ENCODE measurements around the gene MYO9A.

MYO9A gene

DNA sequence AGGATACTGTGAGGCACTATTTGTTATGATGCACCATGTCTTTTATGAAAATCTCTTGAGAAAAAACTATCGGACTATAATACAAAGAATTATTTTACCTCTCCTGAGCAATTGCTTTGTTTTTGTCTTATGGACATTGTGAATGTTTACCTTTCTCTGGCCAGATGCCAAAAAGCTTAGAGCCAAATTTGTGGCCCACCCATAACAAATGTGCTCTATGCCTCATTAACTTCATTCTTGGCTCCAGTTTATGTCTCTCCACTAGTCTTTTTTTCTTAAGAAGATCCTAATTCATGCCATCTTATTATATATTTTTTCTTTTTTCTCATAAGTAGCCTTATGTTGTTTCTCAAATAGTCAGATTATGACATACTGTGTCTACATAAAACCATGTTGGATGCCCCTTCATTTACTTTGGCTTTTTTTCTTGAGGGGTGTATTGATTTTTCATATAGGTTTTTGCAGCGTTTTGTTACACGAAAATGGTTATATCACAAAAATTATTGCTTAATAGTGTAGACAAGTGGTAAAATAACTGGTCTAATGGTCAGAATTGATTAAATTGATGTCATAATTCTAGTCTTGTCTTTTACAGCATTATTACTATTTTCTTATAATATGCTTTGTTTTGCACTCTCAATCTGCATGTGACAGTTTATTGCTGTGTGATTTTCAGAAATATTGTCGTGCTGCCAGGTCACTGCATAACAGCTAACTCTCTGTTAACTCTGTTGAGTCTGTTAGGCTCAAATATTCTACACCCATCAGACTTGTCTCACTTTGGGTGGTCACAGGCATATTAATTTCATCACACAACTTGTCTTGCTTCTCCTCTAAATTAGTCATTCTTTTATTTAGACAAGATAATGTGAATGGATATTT lies 18.5 kb upstream of the MYO9A start:
- no peak for FAIRE-seq
- no peak for TF ChIP-seq POLR2A (IDR thresholded peaks at IDR 0.05; ENCODE audit: low read depth, low read length)
- TF ChIP-seq TAF1 (IDR thresholded peaks at IDR 0.05; ENCODE audit: borderline replicate concordance, low read depth, low read length) = no peak
- TF ChIP-seq POLR2AphosphoS5 (IDR thresholded peaks at IDR 0.05; ENCODE audit: low read depth, low read length) = no peak
- no peak for DNase-seq (ENCODE audit: insufficient read length)

DNA sequence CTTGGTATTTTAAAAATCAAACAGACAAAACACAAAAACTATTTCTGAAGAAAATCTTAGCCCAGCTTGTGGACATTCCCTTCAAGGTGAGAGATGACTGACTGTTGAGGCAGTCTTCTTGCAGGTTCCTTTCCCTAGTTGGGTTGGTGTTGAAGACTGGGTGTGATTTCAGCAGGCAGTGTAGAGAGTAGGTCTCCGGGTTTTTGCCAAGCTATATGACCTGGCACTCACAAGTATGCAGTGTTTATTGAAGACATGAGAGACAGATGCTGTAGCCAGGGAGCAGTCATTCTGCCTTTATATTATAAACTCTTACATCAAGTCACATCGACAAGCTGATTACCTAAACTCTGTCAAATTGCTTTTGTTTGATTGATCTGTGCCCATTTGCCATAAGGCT lies 17.8 kb upstream of the MYO9A start:
- DNase-seq (ENCODE audit: insufficient read length) (no peak), FAIRE-seq (no peak)
- no peak for TF ChIP-seq TAF1 (IDR thresholded peaks at IDR 0.05; ENCODE audit: borderline replicate concordance, low read depth, low read length)
- no peak for TF ChIP-seq POLR2A (IDR thresholded peaks at IDR 0.05; ENCODE audit: low read depth, low read length)
- TF ChIP-seq POLR2AphosphoS5 (IDR thresholded peaks at IDR 0.05; ENCODE audit: low read depth, low read length) = no peak

- TF ChIP-seq POLR2A (IDR thresholded peaks at IDR 0.05; ENCODE audit: low read depth, low read length) = no peak
- TF ChIP-seq TAF1 (IDR thresholded peaks at IDR 0.05; ENCODE audit: borderline replicate concordance, low read depth, low read length) = no peak
- TF ChIP-seq POLR2AphosphoS5 (IDR thresholded peaks at IDR 0.05; ENCODE audit: low read depth, low read length) = no peak
- DNase-seq (ENCODE audit: insufficient read length) (no peak), FAIRE-seq (no peak)
Observed at GRCh38 chr15:72133211-72133610, 15.3 kb upstream of the MYO9A start.

DNA sequence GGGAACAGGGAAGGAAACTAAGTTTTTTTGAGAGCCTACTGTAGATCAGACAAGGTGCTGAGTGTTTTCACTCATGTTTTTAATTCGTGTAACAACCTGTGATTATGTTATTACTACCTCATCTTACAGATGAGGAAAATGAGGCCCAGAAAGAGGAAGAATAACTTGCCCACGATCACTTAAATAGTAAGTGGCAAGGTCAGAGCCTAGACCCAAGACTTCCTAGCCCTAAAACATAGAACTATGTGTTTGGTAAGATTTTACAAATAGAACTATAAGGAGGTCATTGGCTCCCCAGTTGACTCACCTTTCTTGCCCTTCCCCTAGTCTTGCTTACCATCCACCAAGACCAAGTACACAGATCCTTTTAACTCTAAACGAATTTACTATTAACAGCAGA lies 14.0 kb upstream of the MYO9A start:
- TF ChIP-seq POLR2AphosphoS5 (IDR thresholded peaks at IDR 0.05; ENCODE audit: low read depth, low read length) (no peak), TAF1 (IDR thresholded peaks at IDR 0.05; ENCODE audit: borderline replicate concordance, low read depth, low read length) (no peak), POLR2A (IDR thresholded peaks at IDR 0.05; ENCODE audit: low read depth, low read length) (no peak)
- peak; percentile 60 for FAIRE-seq
- DNase-seq (ENCODE audit: insufficient read length) = no peak

- FAIRE-seq (no peak), DNase-seq (ENCODE audit: insufficient read length) (no peak)
- TF ChIP-seq POLR2AphosphoS5 (IDR thresholded peaks at IDR 0.05; ENCODE audit: low read depth, low read length) = no peak
- TF ChIP-seq POLR2A (IDR thresholded peaks at IDR 0.05; ENCODE audit: low read depth, low read length) = no peak
- no peak for TF ChIP-seq TAF1 (IDR thresholded peaks at IDR 0.05; ENCODE audit: borderline replicate concordance, low read depth, low read length)
Observed at GRCh38 chr15:72130272-72130671, 12.3 kb upstream of the MYO9A start.

GRCh38 chr15:72128359-72128758 lies 10.4 kb upstream of the MYO9A start:
- FAIRE-seq = no peak

GRCh38 chr15:72127724-72128322 lies 9.9 kb upstream of the MYO9A start:
- no peak for DNase-seq (ENCODE audit: insufficient read length)
- no peak for FAIRE-seq
- no peak for TF ChIP-seq TAF1 (IDR thresholded peaks at IDR 0.05; ENCODE audit: borderline replicate concordance, low read depth, low read length)
- TF ChIP-seq POLR2AphosphoS5 (IDR thresholded peaks at IDR 0.05; ENCODE audit: low read depth, low read length) = no peak
- no peak for TF ChIP-seq POLR2A (IDR thresholded peaks at IDR 0.05; ENCODE audit: low read depth, low read length)

More at GRCh38 chr15:72128359-72128758, 10.4 kb upstream of the MYO9A start:
- TF ChIP-seq TAF1 (IDR thresholded peaks at IDR 0.05; ENCODE audit: borderline replicate concordance, low read depth, low read length) (no peak), POLR2AphosphoS5 (IDR thresholded peaks at IDR 0.05; ENCODE audit: low read depth, low read length) (no peak), POLR2A (IDR thresholded peaks at IDR 0.05; ENCODE audit: low read depth, low read length) (no peak)
- no peak for DNase-seq (ENCODE audit: insufficient read length)

- FAIRE-seq (no peak), DNase-seq (ENCODE audit: insufficient read length) (no peak)
- TF ChIP-seq TAF1 (IDR thresholded peaks at IDR 0.05; ENCODE audit: borderline replicate concordance, low read depth, low read length) = no peak
- TF ChIP-seq POLR2A (IDR thresholded peaks at IDR 0.05; ENCODE audit: low read depth, low read length) = no peak
- TF ChIP-seq POLR2AphosphoS5 (IDR thresholded peaks at IDR 0.05; ENCODE audit: low read depth, low read length) = no peak
Observed at GRCh38 chr15:72124218-72124617, 6.3 kb upstream of the MYO9A start.

DNA sequence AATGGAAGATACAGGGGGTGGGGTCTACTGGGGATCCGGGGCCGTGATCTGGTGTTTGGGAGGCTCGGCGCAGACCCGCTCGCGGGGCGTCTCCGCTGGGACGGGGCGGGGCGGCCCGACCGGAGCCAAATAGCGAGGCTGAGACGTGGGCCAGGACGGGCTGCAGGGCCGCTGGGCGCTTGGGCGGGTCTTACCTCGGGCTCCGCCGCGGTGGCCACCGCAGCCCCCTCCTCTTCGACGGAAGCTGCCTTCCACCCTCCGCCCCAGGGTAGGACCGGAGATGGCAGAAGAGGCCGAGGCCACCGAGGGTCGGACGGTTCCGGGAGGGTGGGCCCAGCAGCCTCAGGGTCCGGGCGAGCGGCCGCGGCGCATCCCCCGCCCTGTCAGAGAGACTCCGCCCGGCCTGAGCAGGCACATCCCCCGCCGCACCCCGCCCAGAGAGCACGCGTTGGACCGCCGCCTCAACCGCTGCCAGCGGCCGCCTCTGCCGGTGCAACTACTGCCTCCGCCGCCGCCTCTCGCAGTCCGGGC lies 399 bp downstream of the MYO9A start:
- TF ChIP-seq POLR2A (IDR thresholded peaks at IDR 0.05; ENCODE audit: low read depth, low read length) (no peak), TAF1 (IDR thresholded peaks at IDR 0.05; ENCODE audit: borderline replicate concordance, low read depth, low read length) (no peak), POLR2AphosphoS5 (IDR thresholded peaks at IDR 0.05; ENCODE audit: low read depth, low read length) (no peak)
- FAIRE-seq = no peak
- peak; percentile 47 for DNase-seq (ENCODE audit: insufficient read length)

- FAIRE-seq (peak; percentile 67), DNase-seq (ENCODE audit: insufficient read length) (no peak)
- no peak for TF ChIP-seq POLR2A (IDR thresholded peaks at IDR 0.05; ENCODE audit: low read depth, low read length)
- TF ChIP-seq TAF1 (IDR thresholded peaks at IDR 0.05; ENCODE audit: borderline replicate concordance, low read depth, low read length) = no peak
- no peak for TF ChIP-seq POLR2AphosphoS5 (IDR thresholded peaks at IDR 0.05; ENCODE audit: low read depth, low read length)
Observed at GRCh38 chr15:72116731-72117485, 1.0 kb downstream of the MYO9A start.

All from GM12892 (cell line).